Activated naive CD4-positive, alpha-beta T cell treated with anti-CD3 and anti-CD28 coated beads, Interleukin-2, amount 50 U/mL, for 16 hours (primary cell): Measurements from ENCODE around the gene TBC1D2.

Source experiments
- DNase-seq: peaks from one replicate; pipeline ENCODE4 v3.0.0-alpha.2; 2020

Gene TBC1D2

GRCh38 chr9:98159790-98160189 is 95.7 kb downstream of the TBC1D2 start:
- no peak for DNase-seq

- DNase-seq: no peak
Observed at GRCh38 chr9:98159301-98159700, 96.1 kb downstream of the TBC1D2 start.

DNA sequence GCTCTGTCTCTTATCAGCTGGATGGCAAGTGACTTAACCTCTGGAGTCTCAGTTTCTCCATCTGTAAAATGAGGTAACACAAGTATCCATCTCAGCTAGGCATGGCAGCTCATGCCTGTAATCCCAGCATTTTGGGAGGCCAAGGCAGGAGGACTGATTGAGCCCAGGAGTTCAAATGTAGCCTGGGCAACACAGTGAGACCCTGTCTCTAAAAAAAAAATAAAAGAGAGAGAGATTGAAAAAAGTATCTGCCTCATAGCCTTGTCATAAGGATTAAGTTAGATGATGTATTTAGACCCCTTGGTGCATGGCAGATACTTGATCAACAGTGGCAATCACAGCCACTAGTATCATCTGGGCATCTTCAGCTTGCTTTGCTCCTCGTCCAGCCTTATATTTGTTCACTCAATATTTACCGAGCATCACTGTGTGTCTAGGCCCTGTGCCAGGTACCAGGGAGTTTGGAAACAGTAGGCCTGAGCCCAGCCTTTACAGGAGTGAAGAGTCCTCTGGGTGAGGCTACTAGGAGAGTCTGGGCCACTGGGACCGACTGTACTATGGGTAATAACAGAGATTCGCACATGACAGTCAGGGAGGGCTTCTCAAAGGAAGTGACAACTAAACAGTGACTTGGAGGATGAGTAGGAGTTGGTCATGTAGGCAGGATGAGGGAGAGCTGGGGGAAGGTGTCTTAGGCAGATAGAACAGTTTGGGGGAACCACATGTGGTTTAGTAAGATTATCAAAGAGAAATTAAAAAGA is 97.2 kb downstream of the TBC1D2 start:
- DNase-seq: no peak

GRCh38 chr9:98157372-98157771 is 98.1 kb downstream of the TBC1D2 start:
- no peak for DNase-seq

DNA sequence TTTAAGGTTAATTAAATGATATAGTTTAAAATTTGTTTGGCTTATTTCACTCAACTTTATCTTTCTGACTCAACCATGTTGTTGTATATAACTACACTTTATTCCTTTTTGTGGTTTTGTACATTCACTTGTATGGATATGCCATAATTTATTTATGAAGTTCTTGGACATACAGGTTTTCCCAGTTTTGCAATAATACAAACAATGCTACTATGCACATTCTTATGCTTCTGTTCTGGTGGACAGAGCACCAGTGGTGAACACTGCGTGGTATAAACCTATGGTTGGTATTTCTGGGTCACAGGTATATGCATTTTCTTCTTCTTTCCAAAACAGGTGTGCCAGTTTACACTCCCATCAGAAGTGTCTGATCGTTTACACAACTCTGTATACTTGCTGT is 100.8 kb downstream of the TBC1D2 start:
- no peak for DNase-seq

GRCh38 chr9:98152526-98152925 is 102.9 kb downstream of the TBC1D2 start:
- DNase-seq: no peak

DNA sequence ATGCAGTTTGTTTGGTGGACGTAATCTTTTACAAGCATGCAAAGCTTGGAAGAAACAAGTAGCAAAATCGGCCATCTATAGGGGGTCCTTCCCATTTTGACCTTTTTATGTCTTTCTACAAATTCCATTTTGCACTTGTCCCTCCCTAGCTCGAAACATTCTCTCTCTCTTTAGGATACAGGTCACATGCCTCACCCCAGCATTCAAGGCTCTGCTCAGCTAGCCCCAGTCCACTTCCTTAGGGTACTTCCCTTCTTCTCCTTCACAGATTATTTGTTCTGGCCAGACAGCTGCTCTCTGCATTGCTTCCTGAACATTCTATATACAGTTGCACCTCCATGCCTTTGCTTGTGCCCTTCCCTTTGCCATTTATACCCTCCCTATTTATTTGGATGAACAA is 104.7 kb downstream of the TBC1D2 start:
- DNase-seq: no peak

GRCh38 chr9:98150164-98150563 is 105.3 kb downstream of the TBC1D2 start:
- no peak for DNase-seq

- DNase-seq: no peak
Observed at GRCh38 chr9:98149422-98149821, 106.0 kb downstream of the TBC1D2 start.
